AG08395 (cell line): ENCODE data around the gene THOC1.
A peak's percentile ranks its signal among the peaks of the same experiment; 100 is the strongest.

ENCODE experiments used
- DNase-seq: peaks from one replicate; pipeline ENCODE4 v3.0.0; 2012; ENCODE audit warnings: mixed read lengths, low spot score

The THOC1 gene

DNA sequence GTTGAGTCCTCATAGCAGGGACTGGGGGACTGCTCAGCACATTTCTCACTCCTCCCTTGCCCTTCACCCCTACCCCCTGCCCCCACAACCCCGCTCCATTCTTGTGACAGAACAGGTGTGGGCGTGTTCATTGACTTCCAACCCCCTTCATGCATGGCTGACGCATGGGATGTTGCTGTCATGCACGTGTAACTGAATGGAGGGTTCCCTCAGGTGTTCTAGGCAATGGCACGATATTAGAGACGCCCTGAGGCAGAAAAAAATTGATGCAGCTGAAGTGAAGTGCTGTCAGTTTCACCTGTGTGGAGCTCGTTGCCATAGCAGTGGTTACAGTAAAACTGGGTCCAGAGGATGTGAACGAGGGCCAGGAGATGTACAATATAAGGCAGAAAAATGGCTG, 6.5 kb upstream of the THOC1 start:
- no peak for DNase-seq

- no peak for DNase-seq
Measured at GRCh38 chr18:273525-273924, 5.7 kb upstream of the THOC1 start.

GRCh38 chr18:272650-273049, 4.8 kb upstream of the THOC1 start:
- DNase-seq: no peak

DNA sequence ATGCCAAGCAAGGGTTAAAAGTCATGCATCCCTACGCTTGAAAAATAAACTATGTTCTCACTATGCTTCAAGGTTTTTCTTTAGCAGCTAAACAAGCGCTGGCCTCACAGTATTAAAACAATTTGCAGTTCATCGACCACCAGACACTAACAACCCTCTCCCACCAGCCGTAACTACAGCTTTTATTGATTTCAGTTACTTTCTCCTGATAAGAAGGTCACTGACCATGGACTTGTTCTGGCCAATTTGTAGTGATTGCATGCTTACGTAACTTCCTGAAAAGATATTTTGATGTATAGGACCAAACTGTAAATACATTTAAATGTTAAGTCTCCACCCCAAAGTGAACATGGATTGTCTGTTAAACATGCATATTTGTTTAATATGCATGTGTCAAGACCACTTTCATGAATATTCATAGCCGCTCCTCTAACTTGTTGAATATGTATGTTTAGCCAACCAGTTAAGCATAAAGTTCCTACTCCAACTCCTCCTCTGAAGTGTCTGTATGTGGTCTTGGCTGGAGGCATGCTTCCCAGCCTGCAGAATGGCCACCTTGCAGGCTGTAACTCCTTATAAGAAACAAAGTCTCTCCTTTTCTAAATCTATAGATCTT, 1.7 kb upstream of the THOC1 start:
- DNase-seq: no peak

DNA sequence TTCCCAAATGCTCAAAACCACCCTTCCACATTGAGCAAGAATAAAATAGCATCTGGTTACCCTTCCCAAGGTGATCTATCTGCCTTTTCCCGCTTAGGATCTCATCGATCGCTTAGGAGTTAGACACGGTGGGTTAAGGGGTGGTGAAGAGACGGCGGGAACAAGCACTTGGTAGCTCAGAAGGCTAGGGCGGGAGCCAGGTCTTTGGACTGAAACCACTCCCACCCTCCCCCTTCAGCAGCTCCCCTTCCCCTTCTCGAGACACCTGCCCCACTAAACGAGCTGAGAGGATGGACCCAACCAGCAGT, 513 bp downstream of the THOC1 start:
- DNase-seq: peak; percentile 7

GRCh38 chr18:261398-262073, 6.3 kb downstream of the THOC1 start:
- peak; percentile 32 for DNase-seq

GRCh38 chr18:260547-260946, 7.3 kb downstream of the THOC1 start:
- no peak for DNase-seq

DNA sequence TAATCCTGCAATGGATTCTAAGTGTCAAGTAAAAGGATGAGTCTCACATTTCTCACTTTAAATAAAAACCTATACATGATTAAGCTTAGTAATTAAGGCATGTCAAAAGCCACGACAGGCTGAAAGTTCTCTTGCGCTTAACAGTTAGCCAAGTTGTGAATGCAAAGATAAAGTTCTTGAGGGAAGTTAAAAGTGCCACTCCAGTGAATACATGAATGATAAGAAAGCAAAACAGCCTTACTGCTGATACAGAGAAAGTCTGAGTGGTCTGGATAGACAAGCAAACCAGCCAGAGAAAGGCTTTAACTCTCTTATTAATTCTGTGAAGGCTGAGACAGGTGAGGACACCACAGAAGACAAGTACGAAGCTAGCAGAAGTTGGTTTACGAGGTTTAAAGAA, 12.7 kb downstream of the THOC1 start:
- DNase-seq: no peak

GRCh38 chr18:253121-253520, 14.7 kb downstream of the THOC1 start:
- DNase-seq: no peak

DNA sequence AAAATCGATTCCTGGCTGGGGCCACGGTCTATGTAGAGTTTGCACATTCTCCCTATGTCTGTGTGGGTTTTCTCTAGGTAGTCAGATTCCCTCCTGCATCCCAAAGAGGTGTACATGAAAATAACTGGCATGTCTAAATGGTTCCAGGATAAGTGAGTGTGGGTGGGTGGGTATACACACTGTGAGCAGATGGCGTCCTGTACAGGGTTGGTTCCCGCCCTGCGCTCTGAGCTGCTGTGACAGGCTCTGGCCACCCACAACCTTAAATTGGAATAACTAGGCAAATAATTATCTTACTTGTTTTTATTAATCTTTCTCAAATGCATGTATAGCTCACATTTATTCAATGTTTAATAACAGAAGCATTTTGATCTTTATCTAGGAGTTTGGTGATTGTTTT, 16.3 kb downstream of the THOC1 start:
- DNase-seq: no peak

DNA sequence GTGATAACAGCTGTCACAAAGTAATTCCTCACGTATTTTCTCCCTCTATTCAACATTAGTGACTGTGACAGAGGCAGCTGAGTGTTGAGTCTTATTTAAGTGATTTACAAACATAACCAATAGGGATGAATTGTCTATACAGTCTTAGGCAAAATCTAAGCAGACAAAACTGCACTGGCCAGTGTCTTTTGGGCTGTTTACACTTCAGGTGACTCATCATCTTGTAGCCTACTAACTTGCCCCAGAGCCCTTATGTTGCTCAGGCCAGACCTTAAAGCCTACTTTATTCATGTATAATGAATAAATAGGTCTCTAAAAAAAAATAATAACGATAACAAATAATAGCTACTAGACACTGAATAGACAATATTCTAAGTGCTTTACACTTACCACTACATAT, 17.2 kb downstream of the THOC1 start:
- no peak for DNase-seq

DNA sequence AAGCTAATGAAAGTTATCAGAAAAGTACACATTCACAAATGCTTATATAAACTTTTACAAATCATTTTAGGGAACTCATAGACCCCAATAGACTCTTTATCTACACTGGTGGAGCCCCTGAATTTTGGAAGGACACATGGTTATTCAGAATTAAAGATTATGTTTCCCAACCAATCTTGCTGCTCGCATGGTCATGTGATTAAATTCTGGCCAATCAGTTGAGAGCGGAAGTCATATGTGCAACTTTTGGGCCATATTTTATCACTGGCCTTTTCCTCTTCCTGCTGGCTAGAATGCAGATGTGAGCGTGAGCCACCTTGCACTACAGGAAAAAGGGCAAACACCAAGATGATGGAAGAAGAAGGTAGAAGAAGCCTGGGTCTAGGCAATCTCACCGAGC, 19.8 kb downstream of the THOC1 start:
- DNase-seq: no peak

- DNase-seq: no peak
Measured at GRCh38 chr18:245282-245847, 22.5 kb downstream of the THOC1 start.

- no peak for DNase-seq
Measured at GRCh38 chr18:240175-240574, 27.7 kb downstream of the THOC1 start.

DNA sequence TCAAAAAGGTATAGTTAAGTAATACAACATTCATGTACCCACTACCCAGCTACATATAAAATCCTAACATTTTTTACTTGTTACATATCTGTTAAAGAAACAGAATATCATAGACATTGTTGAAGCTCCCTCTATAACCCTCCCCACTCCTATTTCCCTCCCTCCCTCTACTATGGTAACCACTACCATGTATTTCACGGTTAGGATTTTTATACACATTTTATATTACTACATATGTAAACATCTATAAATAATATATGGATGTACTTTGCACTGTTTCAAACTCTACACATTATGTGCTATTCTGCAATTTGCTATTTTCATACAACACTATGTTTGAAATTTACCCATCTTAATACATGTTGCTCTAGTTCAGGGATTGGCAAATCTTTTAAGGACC, 36.3 kb downstream of the THOC1 start:
- no peak for DNase-seq

GRCh38 chr18:228586-228985, 39.3 kb downstream of the THOC1 start:
- DNase-seq: peak; percentile 25

DNA sequence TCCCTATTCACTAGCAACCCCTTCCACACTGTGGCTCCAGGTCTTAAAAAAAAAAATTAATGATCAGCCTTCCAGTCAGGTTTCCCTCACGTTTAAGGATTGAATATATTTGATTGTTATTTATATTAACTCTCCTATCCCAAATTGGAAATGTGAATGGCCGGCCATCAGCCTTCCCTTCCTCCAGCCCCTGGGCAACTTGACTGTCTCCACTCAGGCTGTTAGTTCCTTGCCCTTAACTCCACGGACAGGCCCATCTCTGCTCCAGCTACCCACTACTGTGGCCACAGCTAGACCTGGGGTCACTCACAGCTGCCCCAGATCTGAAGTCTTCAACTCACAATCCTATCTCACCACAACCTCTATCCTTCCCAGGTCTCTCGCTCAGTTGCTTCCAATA, 39.9 kb downstream of the THOC1 start:
- no peak for DNase-seq

DNA sequence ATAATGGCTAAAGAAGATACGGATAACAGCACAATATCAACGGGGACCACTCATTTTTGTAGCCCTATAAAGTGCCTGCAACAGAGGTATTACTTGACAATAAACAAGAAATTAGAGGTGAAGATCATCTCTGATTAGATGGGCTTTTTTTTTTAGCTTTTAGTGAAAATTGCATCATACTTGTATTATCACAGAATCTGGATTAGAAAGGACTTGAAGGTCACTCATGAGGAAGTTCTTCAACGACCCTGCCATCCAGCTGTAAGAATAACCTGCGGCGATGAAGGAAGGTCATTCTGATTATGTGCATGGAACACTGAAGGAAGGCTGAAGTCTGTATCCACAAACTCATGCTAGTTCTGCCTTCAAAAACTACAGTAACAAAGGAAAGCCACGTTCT, 40.5 kb downstream of the THOC1 start:
- no peak for DNase-seq

DNA sequence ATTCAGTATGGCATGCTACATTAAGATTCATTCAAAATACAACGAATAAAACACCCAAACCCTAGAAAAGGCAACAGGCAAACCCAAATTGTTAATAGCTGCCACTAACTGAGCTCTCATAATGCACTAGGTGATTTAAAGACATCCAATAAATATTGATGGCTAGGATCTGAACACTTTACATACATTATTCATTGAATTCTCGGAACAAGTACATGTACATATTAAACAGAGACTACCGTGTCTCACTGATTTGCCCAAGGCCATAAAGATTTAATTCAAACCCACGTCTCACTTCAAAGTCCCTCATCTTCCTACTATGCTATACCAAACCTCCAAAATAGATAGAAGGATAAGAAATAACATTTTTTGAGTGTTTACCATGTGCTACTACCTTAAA, 42.1 kb downstream of the THOC1 start:
- DNase-seq: no peak

- no peak for DNase-seq
Measured at GRCh38 chr18:220708-221107, 47.1 kb downstream of the THOC1 start.

- DNase-seq: no peak
Measured at GRCh38 chr18:217532-218336, 50.1 kb downstream of the THOC1 start.

DNA sequence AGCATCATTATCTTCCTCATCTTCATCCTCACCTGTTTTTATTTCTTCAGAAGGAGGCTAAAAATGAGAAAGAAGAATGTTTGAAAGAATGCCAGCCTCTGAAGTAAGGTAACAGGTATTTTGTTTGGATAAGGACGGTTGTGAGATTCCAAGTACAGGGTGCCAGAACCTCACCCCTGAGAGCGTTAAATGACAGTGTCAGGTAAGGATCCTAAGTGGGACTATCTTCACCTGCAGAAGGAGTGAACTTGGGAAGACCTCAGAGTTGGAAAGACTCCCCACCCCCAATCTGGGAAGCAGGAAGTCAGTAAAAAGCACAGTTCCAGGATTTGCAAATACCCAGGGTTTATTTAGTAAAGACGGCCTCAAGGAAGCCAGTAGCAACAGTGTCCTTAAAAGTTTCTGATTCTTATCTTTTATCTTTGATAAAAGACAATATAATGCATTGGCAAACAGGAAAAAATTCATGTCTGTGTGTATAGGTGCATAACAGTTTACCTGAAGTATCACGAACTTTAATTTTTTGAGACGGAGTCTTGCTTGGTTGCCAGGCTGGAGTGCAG, 52.3 kb downstream of the THOC1 start:
- DNase-seq: no peak

DNA sequence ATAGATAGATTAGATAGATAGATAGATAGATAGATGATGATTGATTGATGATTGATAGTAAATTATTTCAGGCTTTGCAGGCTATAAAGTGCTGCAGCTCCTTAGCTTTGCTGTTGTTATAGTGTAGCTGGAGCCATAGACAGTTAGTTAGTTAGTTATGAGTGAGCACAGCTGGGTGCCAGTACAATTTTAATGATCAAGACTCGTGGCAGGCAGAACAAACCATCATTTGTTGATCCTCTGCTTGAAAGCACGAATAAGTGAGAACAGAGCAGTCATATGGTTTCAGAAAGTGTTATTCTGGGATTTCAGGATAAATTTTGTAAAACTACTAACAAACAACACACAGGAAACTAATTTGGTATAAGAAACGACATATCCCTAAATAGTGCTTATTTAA, 53.9 kb downstream of the THOC1 start:
- no peak for DNase-seq
